Non-pigmented ciliary epithelial cell (primary cell): ENCODE data around the gene HACE1.
"Not testable (repeated sequence)": the region's sequence is repeated elsewhere in the genome, so short reads cannot be mapped to it uniquely, and the experiment has no call there.

Experiments used
- DNase-seq: peaks from one replicate; pipeline ENCODE4 v3.0.0-alpha.2; 2010; ENCODE audit warnings: low read depth

HACE1 gene

DNA sequence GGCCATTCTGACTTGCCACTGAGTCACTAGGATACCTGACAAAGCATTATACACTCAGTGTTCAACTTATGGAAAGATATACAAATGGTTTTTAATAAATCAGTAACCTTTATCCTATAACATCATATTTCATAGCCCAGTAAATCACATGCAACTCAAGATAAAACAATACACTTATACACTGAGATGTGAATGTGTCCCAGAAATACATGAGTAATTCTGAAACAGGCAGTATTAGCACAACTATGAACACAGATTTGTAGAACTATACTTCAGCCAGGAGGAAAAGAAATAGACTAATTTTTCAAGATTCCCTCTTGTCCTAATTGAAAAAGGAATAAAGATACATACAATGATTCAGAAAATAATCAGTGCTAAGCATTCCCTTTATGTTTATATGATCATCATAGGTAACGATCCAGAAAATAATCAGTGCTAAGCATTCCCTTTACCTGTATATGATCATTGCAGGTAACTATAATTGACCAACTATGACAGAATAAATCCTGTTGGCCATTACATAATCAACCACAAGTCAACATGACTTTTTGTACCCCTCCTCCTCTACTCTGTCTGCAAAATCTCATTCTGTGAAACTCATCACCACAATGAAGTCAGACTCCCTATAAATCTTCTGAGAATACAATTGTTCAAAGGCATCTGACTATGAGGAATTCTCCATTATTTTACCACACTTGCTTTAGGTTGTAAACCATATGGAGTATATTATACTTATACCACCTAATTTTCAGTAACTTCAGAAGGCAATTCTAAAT lies 30.3 kb downstream of the HACE1 start:
- no peak for DNase-seq

DNA sequence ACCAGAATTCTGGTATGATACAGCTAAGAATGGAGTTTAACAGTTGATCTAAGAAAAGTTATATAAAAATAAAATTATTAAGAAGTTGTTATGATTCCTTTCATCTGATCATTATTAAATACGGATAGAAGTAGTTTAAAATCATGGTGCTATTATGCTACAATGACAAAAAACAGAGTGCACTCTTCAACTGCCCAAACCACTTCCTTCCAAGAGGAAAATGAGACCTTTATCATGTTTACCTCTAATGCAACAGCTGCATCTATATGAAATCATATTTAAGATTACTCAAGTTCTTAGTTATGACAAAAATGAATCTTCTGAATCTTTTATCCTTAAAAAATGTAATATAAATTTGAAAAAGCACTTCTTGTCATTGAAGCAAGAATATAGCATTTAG lies 31.2 kb downstream of the HACE1 start:
- DNase-seq, result no peak

DNA sequence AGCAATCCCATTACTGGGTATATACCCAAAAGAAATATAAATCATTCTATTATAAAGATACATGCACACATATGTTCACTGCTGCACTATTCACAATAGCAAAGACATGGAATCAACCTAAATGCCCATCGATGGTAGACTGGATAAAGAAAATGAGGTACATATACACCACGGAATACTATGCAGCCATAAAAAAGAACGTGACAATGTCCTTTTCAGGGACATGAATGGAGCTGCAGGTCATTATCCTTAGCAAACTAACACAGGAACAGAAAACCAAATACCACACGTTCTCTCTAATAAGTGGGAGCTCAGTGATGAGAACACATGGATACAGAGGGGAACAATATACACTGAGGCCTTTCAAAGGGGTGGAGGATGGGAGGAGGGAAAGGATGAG lies 38.9 kb downstream of the HACE1 start:
- not testable (repeated sequence) for DNase-seq

DNA sequence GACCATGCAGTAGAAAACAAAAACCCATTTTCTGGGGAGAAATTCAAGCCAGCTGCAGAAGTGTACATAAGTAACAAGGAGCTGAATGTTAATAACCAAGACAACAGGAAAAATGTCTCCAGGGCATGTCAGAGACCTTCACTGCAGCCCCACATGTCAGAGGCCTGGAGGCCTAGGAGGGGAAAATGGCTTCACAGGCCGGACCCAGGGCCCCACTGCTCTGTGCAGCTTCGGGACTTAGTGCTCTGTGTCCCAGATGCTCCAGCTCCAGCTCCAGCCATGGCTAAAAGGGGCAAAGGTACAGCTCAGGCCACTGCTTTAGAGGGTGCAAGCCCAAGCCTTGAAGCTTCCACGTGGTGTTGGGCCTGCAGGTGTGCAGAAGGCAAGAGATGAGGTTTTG lies 43.6 kb downstream of the HACE1 start:
- DNase-seq, result no peak

DNA sequence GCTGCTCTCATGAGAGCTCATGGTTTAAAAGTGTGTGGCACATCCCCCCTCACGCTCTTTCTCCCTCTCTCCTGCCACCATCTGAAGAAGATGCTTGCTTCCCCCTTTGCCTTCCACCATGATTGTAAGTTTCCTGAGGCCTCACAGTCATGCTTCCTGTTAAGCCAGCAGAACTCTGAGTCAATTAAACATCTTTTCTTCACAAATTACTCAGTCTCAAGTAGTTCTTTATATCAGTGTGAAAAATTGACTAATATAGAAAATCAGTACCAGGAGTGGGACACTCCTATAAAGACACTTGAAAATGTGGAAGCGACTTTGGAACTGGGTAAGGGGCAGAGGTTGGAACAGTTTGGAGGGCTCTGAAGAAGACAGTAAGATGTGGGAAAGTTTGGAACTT lies 45.0 kb downstream of the HACE1 start:
- DNase-seq, result no peak

DNA sequence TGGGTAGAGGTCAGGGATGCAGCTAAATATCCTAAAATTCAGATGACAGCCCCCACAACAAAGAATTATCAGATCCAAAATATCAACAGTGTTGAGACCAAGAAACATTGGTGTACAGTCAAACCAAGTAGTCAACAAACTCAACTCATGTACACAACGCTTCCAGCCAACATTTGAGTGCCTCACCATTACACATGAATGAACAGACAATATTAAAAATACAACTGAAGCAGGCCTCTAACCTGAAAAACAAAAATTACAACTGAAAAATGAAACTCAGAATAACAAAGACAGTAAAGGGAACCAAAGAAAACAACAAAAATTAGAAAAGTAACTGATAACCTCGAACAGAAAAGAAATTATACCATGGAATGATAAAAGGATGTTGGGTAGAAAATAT lies 46.2 kb downstream of the HACE1 start:
- no peak for DNase-seq

DNA sequence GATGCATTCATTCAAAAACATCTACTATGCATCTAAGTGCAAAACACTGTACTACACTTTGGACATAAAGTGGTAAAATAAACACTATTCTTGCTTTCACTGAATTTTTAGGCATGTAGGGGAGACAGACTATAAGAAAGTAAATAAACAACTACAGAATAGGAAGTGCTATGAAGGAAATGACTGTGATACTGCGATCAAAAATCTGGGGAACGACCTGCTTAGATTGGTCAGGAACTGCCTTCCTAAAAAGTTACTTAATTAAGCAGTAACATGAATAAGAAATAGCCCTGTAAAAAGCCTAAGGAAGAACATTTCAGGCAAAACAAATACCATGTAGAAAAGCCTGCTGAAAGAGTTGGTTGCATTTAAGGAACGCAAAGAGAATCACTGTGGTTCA lies 50.6 kb downstream of the HACE1 start:
- no peak for DNase-seq

DNA sequence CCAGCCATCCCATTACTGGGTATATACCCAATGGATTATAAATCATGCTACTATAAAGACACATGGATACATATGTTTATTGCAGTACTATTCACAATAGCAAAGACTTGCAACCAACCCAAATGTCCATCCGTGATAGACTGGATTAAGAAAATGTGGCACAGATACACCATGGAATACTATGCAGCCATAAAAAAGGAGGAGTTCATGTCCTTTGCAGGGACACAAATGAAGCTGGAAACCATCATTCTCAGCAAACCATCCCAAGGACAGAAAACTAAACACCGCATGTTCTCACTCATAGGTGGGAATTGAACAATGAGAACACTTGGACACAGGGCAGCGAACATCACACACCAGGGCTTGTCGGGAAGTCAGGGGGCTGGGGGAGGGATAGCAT lies 54.4 kb downstream of the HACE1 start:
- DNase-seq, result not testable (repeated sequence)

DNA sequence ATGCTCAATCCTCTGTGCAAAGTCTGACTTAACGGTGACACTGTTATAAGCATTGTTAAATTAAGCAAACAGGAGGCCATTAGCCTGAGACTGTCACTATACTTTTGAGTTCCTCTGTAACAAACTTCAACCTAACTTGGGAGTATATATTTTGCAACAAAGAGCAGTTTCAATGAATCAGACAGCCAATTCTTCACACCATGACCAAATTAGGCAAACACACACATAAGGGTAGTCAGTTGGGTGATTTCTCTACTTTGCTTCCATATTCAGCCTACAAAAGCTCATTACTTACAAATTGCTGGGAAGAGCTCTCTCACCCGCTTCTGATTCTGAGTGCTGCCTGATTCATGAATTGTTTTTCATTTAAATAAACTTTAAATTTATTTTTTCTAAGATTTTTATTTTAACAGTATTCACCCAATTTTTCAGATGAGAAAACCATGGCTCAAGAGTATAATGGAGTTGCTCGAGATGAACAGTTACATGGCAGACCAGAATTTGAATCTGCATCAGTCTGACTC lies 60.5 kb downstream of the HACE1 start:
- DNase-seq, result no peak

DNA sequence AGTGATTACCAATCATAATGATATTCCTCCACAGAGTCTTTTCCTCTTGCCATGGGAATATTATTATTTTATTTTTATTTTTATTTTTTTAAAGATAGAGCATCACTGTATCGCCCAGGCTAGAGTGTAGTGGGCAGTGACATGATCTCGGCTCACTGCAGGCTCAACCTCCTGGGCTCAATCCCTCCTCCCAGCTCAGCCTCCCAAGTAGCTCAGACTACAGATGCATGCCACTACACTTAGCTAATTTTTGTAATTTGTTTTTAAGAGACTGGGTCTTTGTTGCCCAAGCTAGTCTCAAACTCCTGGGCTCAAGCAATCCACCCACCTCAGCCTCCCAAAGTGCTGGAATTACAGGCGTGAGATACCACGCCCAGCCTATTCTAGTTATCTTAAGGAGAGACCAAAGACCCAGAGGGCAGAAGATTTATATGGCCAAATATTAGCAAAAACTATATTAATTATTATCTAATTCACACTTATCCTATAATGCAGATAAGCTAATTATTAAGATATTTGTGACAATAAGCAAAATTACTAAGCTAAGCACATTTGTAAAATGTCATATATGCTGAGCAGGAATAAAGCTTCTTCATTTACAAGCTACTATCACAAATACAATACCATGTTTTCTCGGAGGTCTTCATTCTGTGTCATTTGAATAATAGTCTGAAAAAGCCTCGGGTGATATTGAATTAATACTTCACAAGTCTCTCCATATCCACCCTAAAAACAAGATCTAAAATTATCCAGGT lies 63.5 kb downstream of the HACE1 start:
- no peak for DNase-seq

DNA sequence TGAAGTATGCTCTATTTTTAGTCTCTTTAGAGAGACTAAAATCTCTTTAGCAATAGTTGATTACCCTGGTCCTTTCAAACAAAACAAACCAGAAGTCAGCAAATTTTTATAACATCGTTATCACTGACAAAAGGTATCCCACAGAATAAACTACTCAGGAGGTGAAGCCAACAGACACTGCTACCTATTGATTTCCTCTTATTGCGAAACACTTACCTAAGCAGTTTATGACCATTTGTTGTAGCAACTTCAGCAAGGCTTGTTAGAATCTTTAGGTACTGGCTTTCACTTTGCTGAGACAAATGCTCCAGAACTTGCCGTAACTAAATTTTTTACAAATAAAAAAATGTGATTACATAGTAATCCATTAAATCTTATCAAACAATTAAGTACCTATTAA lies 64.4 kb downstream of the HACE1 start:
- DNase-seq, result no peak

DNA sequence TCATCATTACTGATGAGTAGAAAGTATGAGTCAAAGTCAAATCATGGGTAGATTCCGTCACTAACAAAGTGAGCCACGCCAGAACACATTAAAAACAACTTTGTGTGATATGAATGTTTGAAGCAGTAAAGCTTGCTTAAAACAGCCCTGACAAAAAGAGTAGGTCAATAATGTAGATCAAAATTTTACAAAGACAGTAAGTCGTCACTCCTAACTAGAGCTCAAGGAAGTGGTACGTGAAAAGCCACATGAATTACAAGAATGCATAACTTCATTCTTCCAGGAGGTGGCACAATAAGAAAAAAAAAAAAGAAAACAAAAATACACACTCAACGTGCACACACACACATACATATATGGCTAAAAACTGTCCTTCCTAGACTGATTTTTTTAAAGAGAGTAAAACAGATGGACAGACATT lies 69.9 kb downstream of the HACE1 start:
- DNase-seq, result peak; percentile 52

DNA sequence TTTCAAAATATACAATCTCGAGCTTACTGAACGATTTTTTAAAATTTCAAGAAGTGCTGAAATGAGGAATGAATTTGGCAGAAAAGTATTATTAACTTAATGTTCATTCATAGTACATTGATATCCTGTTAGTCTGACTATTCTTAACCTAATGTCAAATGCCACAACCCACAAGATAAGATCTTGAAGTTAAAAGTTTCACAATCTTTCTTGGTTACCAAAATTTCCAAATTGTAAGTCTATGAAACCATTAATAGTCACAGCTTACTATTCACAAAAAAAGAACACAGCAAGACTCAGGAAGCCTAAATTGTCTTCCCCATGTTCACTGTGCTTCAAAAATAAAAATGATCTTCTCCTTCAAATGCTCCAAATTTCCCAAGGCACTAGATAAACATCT lies 71.3 kb downstream of the HACE1 start:
- no peak for DNase-seq

DNA sequence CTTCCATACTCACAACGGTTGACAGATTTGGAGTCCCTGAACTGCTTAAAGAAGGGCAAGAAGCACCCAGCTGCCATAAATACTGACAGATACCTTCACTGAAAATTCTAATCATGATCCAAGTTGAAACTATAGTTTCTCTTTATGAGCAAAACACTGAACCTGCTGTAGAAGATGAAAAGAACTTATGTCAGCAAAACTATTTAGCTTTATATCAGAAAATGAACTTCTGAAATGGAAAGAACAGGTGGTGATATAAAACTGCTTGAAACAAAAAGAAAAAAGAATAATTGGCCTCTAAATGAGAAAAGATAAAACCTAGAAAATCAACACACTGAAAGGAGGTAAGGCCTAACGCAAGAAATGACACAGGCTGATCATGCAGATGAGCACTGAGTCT lies 72.4 kb downstream of the HACE1 start:
- DNase-seq, result no peak

DNA sequence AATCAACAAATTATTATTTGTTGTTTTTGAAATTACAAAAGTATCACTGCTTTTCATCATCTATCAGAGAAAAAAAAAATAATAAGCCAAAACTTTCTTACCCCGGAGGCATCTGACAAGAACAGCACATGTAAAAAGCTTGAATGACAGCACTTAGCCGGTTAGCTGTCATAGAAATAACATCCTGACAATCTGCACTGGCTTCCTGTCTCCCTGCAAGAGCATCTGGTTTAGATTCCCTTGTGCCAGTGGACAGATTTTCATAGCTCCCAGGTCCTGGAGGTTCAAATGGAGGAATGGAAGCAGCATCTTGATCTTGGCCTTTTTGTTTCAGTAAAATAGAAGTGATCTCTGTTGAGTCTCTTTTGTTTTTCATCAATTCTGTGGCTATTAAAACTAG lies 74.8 kb downstream of the HACE1 start:
- no peak for DNase-seq

DNA sequence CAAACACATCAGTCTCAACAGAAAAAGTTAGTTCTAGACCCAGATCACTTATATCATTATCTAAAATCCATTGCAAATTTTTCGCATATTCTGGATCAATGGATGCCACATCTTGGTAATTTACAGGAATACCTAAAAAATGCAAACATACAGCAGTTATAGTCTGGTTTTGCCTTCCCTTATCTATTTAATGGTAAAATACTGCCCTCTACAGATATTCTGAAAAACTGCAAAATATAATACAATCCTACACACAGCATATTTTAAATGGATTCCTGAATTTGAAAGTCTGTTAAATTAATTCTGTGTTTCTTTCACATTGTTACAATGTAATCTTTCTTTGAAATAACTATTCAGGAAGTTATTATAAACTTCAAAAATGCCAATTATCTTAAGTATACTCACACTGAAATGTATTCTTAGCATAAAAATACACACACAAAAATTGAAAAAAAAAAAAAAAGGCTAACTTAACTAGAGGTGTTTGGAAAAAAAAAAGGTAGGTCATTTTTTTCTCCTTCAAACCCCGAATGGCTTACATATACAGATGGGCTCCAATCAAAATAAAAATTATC lies 88.4 kb downstream of the HACE1 start:
- no peak for DNase-seq

DNA sequence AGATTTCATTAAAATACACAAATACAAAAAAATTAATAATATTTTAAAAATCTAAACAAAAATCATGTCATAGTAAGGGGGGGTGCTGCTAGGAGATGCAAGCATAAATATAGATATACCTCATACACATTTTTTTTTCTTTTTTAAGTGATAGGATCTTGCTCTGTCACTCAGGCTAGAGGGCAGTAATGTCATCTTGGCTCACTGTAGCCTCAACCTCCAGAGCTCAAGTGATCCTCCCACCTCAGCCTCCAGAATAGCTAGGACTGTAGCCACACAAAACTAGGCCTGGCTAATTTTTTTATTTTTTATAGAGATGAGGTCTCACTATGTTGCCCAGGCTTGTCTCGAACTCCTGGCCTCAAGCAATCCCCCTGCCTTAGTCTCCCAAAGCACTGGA lies 90.8 kb downstream of the HACE1 start:
- no peak for DNase-seq

DNA sequence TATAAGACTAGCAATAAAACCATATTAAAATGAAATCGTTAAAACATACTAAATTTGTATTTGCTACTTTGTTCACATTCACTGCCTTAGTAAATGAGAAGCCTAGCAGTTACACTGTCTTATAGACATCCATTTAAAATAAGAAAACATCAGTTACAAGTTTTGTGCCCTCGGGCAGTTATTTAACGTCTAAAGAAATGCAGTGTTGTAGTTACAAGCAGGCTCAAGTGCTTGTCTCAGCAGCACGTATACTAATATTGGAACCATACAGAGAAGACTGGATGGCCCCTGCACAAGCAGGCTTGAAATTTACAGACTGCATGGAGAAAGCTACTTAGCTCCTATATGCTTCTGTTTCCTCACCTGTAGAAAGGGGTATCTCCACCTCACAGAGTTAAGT lies 93.1 kb downstream of the HACE1 start:
- no peak for DNase-seq

DNA sequence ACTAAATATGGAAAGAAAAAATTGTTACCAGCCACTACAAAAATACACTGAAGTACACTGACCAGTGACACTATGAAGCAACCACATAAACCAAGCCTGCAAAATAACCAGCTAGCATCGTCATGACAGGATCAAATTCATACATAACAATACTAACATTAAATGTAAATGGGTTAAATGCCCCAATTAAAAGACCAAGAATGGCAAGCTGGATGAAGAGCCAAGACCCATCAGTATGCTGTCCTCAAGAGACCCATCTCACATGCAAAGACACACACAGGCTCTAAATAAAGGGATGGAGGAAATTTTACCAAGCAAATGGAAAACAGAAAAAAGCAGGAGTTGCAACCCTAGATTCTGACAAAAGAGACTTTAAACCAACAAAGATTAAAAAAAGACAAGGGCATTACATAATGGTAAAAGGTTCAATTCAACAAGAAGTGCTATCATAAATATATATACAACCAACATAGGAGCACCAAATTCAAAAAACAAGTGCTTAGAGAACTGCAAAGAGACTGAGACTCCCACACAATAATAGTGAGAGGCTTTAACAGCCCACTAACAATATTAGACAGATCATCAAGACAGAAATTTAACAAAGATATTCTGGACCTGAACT lies 104.8 kb downstream of the HACE1 start:
- DNase-seq, result no peak

DNA sequence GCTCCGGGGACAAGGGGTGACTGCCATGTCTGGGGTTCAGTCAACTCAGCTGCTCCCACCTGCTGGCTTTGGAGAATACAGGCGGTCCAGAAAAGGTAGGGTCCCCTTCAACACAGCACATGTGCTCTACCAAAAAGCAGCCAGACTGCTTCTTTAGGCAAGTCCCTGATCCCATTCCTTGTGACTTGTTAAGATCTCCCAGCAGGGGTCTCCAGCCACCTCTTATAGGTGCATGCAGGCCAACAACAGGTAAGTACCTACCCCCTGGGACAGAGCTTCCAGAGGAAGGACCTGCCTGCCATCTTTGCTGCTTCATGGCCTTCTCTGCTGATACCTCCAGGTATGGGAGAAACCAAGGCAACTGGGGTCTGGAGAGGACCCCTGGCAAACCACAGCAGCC lies 106.5 kb downstream of the HACE1 start:
- no peak for DNase-seq

DNA sequence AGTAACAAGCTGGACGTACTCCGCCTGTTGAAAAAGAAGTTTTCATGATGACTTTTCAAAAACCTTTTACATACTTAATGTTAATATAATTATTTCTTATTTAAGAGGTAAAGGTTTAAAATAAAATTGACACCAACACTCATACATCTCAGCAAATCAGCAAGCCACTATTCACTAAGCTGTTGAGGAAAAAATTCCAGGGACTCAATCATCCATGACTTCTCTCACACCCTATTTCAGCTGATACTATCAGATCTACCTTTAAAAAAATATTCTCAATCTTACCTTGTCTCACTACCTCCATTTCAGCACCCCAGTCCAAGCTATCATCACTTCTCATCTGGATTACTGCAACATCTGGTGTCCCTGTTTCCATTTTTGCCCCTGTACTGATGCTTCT lies 109.3 kb downstream of the HACE1 start:
- no peak for DNase-seq

DNA sequence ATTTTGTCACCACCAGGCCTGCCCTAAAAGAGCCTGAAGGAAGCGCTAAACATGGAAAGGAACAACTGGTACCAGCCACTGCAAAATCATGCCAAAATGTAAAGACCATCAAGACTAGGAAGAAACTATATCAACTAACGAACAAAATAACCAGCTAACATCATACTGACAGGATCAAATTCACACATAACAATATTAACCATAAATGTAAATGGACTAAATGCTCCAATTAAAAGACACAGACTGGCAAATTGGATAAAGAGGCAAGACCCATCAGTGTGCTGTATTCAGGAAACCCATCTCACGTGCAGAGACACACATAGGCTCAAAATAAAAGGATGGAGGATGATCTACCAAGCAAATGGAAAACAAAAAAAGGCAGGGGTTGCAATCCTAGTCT lies 120.6 kb downstream of the HACE1 start:
- DNase-seq, result not testable (repeated sequence)

DNA sequence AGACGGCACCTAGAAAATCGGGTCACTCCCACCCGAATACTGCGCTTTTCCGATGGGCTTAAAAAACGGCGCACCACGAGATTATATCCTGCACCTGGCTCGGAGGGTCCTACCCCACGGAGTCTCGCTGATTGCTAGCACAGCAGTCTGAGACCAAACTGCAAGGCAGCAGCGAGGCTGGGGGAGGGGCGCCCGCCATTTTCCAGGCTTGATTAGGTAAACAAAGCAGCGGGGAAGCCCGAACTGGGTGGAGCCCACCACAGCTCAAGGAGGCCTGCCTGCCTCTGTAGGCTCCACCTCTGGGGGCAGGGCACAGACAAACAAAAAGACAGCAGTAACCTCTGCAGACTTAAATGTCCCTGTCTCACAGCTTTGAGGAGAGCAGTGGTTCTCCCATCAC lies 122.2 kb downstream of the HACE1 start:
- DNase-seq, result not testable (repeated sequence)
